HepG2 (cell line): Measurements from ENCODE around the gene ITGB7. TPM values are rescaled to one million over a fixed set of nuclear protein-coding genes. Genes with fewer than 3 reads are reported as not detected.

Experiments used
- ADNP ChIP-seq: sonication (generic); formaldehyde crosslinking; IDR thresholded peaks from 2 replicates; pipeline ENCODE4 v1.4.0; 2020; ENCODE audit warnings: missing genetic modification reagents
- ASH2L ChIP-seq: fragments of 300-600, 200-600 bp; sonication (generic); IDR thresholded peaks from 2 replicates; pipeline ENCODE4 v1.7.0; 2017; ENCODE audit warnings: low read depth, mild to moderate bottlenecking, moderate library complexity, mixed read lengths, low read length; ENCODE audit not compliant: insufficient read length
- ATF3 ChIP-seq: sonication (generic); formaldehyde crosslinking; IDR thresholded peaks from 2 replicates; pipeline ENCODE4 v1.4.0; 2020; ENCODE audit warnings: missing genetic modification reagents
- HOMEZ ChIP-seq: IDR thresholded peaks from 2 replicates; pipeline ENCODE4 v1.6.1; 2016; ENCODE audit warnings: low read depth
- MAF1 ChIP-seq: sonication (generic); formaldehyde crosslinking; IDR thresholded peaks from 2 replicates; pipeline ENCODE4 v1.5.0; 2020; ENCODE audit warnings: missing genetic modification reagents, borderline replicate concordance
- MBD4 ChIP-seq: IDR thresholded peaks from 2 replicates; pipeline ENCODE4 v1.6.1; 2012; ENCODE audit warnings: low read length, inconsistent platforms, borderline replicate concordance
- POLR2A ChIP-seq, 2 experiments: IDR thresholded peaks; 2 replicates each; pipeline ENCODE4 v1.6.1; 2011; ENCODE audit warnings: low read depth in 2 of 2, low read length in 2 of 2, mild to moderate bottlenecking in 1 of 2, moderate library complexity in 1 of 2; ENCODE audit not compliant: insufficient read depth in 1 of 2
- POLR2G ChIP-seq: fragments of 200-400 bp; formaldehyde crosslinking; IDR thresholded peaks from 2 replicates; pipeline ENCODE4 v1.6.1; 2018; ENCODE audit warnings: mild to moderate bottlenecking, low read depth, low read length, moderate library complexity
- SRF ChIP-seq: IDR thresholded peaks from 2 replicates; pipeline ENCODE4 v1.6.1; 2011; ENCODE audit warnings: mild to moderate bottlenecking, low read depth, low read length, moderate library complexity
- TBX3 ChIP-seq: fragments of 450-650 bp; IDR thresholded peaks from 2 replicates; pipeline ENCODE4 v1.6.1; 2017; ENCODE audit warnings: antibody characterized with exemption, mild to moderate bottlenecking, inconsistent platforms, borderline replicate concordance
- ZNF136 ChIP-seq: sonication (generic); formaldehyde crosslinking; IDR thresholded peaks from 2 replicates; pipeline ENCODE4 v1.8.1; 2022; ENCODE audit warnings: low read depth, mild to moderate bottlenecking, moderate library complexity, missing genetic modification reagents
- ZNF225 ChIP-seq: sonication (generic); formaldehyde crosslinking; IDR thresholded peaks from 2 replicates; pipeline ENCODE4 v1.4.0; 2020; ENCODE audit warnings: mild to moderate bottlenecking, missing genetic modification reagents
- ZNF350 ChIP-seq: sonication (generic); formaldehyde crosslinking; IDR thresholded peaks from 2 replicates; pipeline ENCODE4 v1.4.0; 2020; ENCODE audit warnings: mild to moderate bottlenecking, low read depth, missing genetic modification reagents, borderline replicate concordance
- ZNF746 ChIP-seq: sonication (generic); formaldehyde crosslinking; IDR thresholded peaks from 2 replicates; pipeline ENCODE4 v1.8.0; 2022; ENCODE audit warnings: mild to moderate bottlenecking, missing genetic modification reagents
- ZNF777 ChIP-seq: sonication (generic); formaldehyde crosslinking; IDR thresholded peaks from 2 replicates; pipeline ENCODE4 v1.4.0; 2020; ENCODE audit warnings: missing genetic modification reagents
- ZNF788 ChIP-seq: sonication (generic); formaldehyde crosslinking; IDR thresholded peaks from 2 replicates; pipeline ENCODE4 v1.5.0; 2020; ENCODE audit warnings: mild to moderate bottlenecking, missing genetic modification reagents, borderline replicate concordance
- polyA plus RNA-seq, 8 experiments: library from polyadenylated mRNA; depleted of rRNA in 3 of 8; stranded (reverse) in 7 of 8; unstranded in 1 of 8; fragments of >200 nt; fragmentation: Illumina TruSeq in 4 of 8; extraction: Trizol in 4 of 8; gene quantifications; 2 replicates each; pipeline versions ENCODE4 v1.2.1 to v1.2.3, GENCODE V29; 2011 to 2016; ENCODE audit warnings: low read depth in 4 of 8, missing spikeins in 1 of 8, mixed read lengths in 1 of 8; ENCODE audit not compliant: insufficient read depth in 1 of 8
- total RNA-seq, 5 experiments: library from RNA; depleted of rRNA; stranded (reverse); fragments of >200 nt; fragmentation: Illumina TruSeq; extraction: Trizol; gene quantifications; 2 replicates each; pipeline ENCODE4 v1.2.3, GENCODE V29; 2016; ENCODE audit warnings: low read depth in 1 of 5
- TF ChIP-seq, protein P1 (sequence below): sonication (generic); formaldehyde crosslinking; IDR thresholded peaks from 2 replicates; pipeline ENCODE4 v1.8.1; 2022; ENCODE audit warnings: mild to moderate bottlenecking, missing genetic modification reagents
- TF ChIP-seq, protein P2 (sequence below): IDR thresholded peaks from 2 replicates; pipeline ENCODE4 v1.6.1; 2018; ENCODE audit warnings: missing genetic modification reagents
- TF ChIP-seq, protein P3 (sequence below): sonication (generic); formaldehyde crosslinking; IDR thresholded peaks from 2 replicates; pipeline ENCODE4 v1.4.0; 2020; ENCODE audit warnings: mild to moderate bottlenecking, missing genetic modification reagents, borderline replicate concordance

Gene ITGB7
- total and polyA plus RNA-seq, 2 of the 13 experiments (the other 11 are each of a cell fraction or from before 2014, with no cell fraction given) = 0.16 to 0.18 TPM

- TF ChIP-seq ZNF788 (CRISPR knock-in tag) = peak; percentile 94
- TF ChIP-seq ZNF777 (CRISPR knock-in tag) = no peak
- TF ChIP-seq TBX3 = no peak
- TF ChIP-seq MBD4 = no peak
- TF ChIP-seq HOMEZ (CRISPR knock-in tag) = no peak
- TF ChIP-seq, protein P1, sequence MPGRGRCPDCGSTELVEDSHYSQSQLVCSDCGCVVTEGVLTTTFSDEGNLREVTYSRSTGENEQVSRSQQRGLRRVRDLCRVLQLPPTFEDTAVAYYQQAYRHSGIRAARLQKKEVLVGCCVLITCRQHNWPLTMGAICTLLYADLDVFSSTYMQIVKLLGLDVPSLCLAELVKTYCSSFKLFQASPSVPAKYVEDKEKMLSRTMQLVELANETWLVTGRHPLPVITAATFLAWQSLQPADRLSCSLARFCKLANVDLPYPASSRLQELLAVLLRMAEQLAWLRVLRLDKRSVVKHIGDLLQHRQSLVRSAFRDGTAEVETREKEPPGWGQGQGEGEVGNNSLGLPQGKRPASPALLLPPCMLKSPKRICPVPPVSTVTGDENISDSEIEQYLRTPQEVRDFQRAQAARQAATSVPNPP (CRISPR knock-in tag) = no peak
- no peak for TF ChIP-seq SRF
- TF ChIP-seq ADNP (CRISPR knock-in tag) = no peak
- TF ChIP-seq POLR2A (IDR thresholded peaks at IDR 0.05; ENCODE audit: insufficient read depth in 1 of 2, low read depth in 2 of 2, low read length in 2 of 2) = no peak
- TF ChIP-seq ZNF136 (CRISPR knock-in tag) = no peak
- TF ChIP-seq, protein P2, sequence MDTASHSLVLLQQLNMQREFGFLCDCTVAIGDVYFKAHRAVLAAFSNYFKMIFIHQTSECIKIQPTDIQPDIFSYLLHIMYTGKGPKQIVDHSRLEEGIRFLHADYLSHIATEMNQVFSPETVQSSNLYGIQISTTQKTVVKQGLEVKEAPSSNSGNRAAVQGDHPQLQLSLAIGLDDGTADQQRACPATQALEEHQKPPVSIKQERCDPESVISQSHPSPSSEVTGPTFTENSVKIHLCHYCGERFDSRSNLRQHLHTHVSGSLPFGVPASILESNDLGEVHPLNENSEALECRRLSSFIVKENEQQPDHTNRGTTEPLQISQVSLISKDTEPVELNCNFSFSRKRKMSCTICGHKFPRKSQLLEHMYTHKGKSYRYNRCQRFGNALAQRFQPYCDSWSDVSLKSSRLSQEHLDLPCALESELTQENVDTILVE = peak; percentile 36; the same call in 1 of the 2 replicates
- TF ChIP-seq ZNF746 (CRISPR knock-in tag) = peak; percentile 68; the same call in 1 of the 2 replicates
- TF ChIP-seq POLR2G = no peak
- peak; percentile 28 for TF ChIP-seq ASH2L
- TF ChIP-seq ZNF225 (CRISPR knock-in tag) = no peak
- TF ChIP-seq, protein P3, sequence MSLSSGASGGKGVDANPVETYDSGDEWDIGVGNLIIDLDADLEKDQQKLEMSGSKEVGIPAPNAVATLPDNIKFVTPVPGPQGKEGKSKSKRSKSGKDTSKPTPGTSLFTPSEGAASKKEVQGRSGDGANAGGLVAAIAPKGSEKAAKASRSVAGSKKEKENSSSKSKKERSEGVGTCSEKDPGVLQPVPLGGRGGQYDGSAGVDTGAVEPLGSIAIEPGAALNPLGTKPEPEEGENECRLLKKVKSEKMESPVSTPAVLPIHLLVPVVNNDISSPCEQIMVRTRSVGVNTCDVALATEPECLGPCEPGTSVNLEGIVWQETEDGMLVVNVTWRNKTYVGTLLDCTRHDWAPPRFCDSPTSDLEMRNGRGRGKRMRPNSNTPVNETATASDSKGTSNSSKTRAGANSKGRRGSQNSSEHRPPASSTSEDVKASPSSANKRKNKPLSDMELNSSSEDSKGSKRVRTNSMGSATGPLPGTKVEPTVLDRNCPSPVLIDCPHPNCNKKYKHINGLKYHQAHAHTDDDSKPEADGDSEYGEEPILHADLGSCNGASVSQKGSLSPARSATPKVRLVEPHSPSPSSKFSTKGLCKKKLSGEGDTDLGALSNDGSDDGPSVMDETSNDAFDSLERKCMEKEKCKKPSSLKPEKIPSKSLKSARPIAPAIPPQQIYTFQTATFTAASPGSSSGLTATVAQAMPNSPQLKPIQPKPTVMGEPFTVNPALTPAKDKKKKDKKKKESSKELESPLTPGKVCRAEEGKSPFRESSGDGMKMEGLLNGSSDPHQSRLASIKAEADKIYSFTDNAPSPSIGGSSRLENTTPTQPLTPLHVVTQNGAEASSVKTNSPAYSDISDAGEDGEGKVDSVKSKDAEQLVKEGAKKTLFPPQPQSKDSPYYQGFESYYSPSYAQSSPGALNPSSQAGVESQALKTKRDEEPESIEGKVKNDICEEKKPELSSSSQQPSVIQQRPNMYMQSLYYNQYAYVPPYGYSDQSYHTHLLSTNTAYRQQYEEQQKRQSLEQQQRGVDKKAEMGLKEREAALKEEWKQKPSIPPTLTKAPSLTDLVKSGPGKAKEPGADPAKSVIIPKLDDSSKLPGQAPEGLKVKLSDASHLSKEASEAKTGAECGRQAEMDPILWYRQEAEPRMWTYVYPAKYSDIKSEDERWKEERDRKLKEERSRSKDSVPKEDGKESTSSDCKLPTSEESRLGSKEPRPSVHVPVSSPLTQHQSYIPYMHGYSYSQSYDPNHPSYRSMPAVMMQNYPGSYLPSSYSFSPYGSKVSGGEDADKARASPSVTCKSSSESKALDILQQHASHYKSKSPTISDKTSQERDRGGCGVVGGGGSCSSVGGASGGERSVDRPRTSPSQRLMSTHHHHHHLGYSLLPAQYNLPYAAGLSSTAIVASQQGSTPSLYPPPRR (CRISPR knock-in tag) = no peak; the same call in 1 of the 2 replicates
- no peak for TF ChIP-seq ATF3
- TF ChIP-seq MAF1 (CRISPR knock-in tag) = no peak
- peak; percentile 42; the same call in 1 of the 2 replicates for TF ChIP-seq ZNF350 (CRISPR knock-in tag)
Observed at GRCh38 chr12:53174881-53175491, 32.1 kb downstream of the ITGB7 start (continued).
